HG03378 (cell line): ENCODE measurements around the gene TM4SF4.

ENCODE experiments used
- ATAC-seq: cut with Tn5 transposase; IDR thresholded peaks from one replicate; pipeline ENCODE4 v1.9.1; 2021; ENCODE audit warnings: mild to moderate bottlenecking, moderate library complexity; ENCODE audit not compliant: unreplicated experiment

The TM4SF4 gene

DNA sequence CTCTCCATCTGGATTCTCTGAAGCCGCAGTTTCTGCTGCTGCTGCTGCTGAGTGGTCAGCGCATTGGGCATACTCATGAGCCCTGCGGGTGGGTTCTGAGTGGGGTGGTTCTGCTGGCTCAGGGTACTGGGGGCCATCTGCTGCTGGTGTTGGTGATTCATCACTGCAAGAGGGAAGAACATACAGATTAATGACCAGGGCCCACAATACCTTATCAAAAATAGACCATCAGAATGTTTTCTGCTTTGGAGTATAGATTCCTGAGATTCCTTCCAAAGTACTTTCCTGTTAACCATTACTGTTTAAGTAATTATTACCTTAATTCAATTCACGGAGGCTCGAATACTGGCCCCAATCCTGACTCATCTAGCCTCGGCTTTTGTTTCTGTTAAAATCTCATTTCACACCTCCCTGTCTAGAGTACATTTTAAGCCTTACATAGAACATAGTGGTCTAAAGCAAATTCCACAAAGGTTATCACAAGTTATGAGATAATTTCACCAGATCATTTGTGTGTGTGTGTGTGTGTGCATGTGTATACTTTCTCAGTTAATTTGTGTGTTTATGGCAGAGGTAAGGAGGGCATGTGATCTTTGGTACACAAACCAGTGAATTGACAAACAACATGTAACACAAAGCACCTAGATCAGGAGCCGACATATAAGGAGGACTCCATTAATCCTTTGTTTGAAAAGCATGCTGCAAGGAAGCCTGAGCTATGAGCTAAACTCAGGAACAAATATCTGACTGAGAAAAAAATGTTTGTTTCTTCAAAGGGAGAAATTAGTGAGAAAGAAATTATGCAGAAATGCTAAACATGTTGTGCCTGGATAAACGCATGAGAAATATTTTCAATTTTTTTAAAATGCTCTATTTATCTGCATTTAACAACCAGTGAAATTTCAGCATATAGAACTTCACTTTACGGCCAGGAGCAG lies 68.1 kb downstream of the TM4SF4 start:
- ATAC-seq: no peak

DNA sequence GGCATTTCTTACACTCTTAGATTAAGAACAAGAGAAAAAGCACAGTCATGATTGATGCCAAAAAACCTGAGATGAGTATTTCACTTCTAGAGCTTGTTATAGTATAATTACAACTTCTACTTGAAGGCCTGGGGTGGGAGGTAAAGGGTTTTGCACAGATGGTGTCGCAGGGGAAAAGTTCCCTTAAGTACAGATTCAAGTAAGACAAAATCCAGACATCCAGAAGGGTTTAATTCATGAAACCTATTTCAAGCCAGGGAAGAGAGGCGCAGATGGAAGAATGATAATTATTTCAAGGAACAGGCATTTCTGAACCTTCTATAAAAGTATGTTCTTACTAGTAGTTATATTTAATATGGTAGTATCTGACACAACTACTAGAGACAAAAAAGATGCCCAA lies 70.6 kb downstream of the TM4SF4 start:
- ATAC-seq: no peak

DNA sequence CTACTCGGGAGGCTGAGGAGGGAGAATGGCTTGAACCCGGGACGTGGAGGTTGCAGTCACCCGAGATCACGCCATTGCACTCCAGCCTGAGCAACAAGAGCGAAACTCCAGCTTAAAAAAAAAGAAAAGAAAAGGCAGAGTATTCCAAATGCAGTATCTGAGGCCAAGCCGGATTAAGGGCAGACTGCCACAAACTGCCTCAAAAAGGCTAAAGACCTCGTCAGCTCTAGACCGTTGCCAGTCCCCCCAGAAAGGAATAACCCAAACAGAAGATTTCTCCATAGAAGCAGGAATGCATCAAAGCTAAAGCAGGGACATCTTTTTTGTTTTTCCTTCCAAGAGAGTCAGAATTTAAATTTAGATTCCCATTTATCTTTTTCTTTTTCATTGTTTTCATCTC lies 72.9 kb downstream of the TM4SF4 start:
- no peak for ATAC-seq

DNA sequence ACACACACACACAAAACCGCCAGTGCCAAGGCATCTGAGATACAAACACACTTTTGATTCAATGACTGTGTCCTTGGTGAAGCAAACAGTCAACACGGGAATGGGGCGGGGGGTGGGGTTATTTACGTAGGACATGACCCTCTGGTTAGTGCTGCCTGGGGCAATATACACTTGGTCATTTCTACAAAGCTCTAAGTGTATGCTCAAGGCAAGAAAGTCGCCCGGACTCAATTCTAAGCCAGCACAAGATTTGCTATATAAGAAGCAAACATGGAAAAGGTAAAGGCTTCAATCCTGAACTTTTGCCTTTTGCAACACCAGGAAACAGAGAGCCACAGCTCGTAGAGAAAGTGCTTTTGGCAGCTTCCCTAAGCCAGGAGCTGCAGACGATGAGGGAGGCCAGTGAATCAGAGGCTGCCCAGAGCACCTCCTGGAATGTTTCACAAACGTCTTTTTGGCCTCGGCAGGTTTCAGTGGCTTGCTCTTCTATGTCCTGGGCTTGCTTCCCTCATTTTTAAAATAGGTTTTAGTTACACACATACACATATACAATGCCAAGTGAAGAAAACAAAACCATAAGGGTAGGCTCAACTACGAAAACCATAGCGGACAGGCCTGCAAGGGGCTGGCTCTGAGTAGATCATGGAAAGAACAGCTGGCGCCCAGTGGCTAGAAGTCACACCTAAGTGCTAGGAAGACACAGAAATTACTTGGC lies 73.6 kb downstream of the TM4SF4 start:
- no peak for ATAC-seq

DNA sequence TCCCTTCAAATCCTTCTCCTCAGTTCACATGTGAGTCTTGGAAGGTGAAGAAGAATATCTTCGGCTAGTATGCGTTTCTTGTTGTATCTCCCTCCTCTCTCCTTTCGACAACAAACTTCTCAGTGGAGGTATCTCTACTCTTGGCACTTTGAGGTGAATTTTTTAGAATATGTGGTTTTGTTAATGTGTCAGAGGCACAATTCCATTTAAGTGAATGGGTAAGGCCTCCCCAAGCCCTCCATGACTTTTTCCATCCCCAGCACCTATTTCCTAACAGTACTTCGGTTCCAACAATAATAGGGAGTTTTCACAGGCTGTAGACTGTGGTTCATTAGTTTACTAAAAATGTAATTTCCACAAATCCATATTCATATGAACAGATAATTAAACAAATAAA lies 74.2 kb downstream of the TM4SF4 start:
- ATAC-seq: no peak

DNA sequence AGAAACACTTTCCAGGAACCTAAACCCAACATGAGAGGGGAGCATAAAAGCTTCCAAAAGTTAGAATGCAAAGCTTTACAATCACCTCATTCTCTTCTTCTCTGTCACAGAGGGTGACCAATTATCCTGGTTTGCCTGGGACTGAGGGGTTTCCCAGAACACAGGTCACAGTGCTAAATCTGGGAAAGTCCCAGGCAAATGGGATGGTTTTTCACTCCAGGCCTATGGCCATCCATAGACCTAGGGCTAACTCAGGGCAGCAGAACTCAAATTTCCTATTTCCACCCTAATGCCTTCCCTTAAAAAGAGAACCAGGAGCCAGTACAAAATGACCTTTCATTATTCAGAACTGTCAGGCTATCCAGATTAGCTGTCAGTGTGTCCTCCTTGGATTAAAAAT lies 77.0 kb downstream of the TM4SF4 start:
- no peak for ATAC-seq

DNA sequence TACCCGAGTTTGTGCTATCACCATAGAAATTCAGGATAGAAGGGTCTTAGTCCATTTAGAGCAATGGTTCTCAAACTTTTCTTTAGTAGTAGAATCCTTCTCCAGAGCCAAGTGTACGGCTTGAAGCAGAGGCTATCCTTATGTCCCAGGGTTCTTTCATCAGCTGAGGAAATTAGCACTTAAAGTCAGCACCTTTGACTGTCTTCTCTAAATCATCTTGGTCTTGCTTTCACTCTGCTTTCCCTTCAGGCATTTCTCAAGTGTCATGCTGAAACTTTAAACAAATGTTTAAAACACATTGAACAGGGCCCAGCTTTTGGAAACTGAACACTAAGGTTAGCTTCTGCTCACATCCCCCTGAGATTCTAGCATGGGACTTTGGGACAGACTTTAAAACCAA lies 78.2 kb downstream of the TM4SF4 start:
- no peak for ATAC-seq
